Measurements from ENCODE around the gene PLXDC2.

GRCh38 chr10:20073167-20073566, 256.9 kb downstream of the PLXDC2 start:
- no peak for TF ChIP-seq HES2 (IDR thresholded peaks at IDR 0.05)
- no peak for TF ChIP-seq CTCF (IDR thresholded peaks at IDR 0.05)
- TF ChIP-seq EP300 (IDR thresholded peaks at IDR 0.05), result no peak
- no peak for TF ChIP-seq KDM1A (IDR thresholded peaks at IDR 0.05; ENCODE audit: low read depth)
- no peak for TF ChIP-seq BHLHE40 (IDR thresholded peaks at IDR 0.05; ENCODE audit: low read depth, low read length)
- TF ChIP-seq HDAC2 (IDR thresholded peaks at IDR 0.05), result no peak
- TF ChIP-seq MAX (IDR thresholded peaks at IDR 0.05), result no peak

Data from A549 (cell line).